Measurements from ENCODE around the gene SHLD1.
"Not testable (repeated sequence)": the region's sequence is repeated elsewhere in the genome, so short reads cannot be mapped to it uniquely, and the experiment has no call there.

Gene SHLD1

DNA sequence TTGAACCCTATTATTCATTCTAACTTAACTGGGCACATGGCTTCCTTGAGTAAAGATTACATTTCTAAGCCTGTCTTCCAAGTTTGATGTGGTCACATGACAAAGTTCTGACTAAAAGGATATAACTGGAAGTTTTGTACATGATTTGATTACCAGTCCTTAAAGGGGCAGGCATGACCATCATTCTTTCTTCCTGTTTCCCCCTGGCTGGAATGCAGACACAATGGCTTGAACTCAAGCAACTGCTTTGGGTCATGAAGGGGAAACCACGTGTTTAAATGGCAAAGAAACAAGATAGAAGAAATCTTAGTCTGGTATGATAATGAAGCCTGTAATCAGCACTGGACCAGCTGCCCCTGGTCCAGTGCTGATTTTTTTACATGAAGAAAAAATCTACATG is 15.6 kb upstream of the SHLD1 start:
- no peak overlapping the region for H3K4me3 ChIP-seq (IDR thresholded peaks at IDR 0.05; ENCODE audit: insufficient read depth, low read depth, low read length)
- no peak overlapping the region for H3K9ac ChIP-seq
- no peaks in the 10 kb centered on the region for H4K20me1 ChIP-seq (ENCODE audit: insufficient read depth)
- TF ChIP-seq, protein P1, sequence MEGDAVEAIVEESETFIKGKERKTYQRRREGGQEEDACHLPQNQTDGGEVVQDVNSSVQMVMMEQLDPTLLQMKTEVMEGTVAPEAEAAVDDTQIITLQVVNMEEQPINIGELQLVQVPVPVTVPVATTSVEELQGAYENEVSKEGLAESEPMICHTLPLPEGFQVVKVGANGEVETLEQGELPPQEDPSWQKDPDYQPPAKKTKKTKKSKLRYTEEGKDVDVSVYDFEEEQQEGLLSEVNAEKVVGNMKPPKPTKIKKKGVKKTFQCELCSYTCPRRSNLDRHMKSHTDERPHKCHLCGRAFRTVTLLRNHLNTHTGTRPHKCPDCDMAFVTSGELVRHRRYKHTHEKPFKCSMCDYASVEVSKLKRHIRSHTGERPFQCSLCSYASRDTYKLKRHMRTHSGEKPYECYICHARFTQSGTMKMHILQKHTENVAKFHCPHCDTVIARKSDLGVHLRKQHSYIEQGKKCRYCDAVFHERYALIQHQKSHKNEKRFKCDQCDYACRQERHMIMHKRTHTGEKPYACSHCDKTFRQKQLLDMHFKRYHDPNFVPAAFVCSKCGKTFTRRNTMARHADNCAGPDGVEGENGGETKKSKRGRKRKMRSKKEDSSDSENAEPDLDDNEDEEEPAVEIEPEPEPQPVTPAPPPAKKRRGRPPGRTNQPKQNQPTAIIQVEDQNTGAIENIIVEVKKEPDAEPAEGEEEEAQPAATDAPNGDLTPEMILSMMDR (conservative IDR thresholded peaks at IDR 0.05; ENCODE audit: low read depth, low read length), result no peak
- no peak overlapping the region for H3K4me2 ChIP-seq
- H3K4me1 ChIP-seq (ENCODE audit: low read depth, poor library complexity, severe bottlenecking), result no peaks in the 10 kb centered on the region
- H3K36me3 ChIP-seq (ENCODE audit: insufficient read depth), result no peaks in the 10 kb centered on the region
- H3K79me2 ChIP-seq (ENCODE audit: insufficient read depth, low read depth), result no peaks in the 10 kb centered on the region
- H3K27ac ChIP-seq, result no peak overlapping the region
- no peaks in the 10 kb centered on the region for H3K27me3 ChIP-seq (ENCODE audit: insufficient read depth, low read depth)
- H2AFZ ChIP-seq (ENCODE audit: low read depth), result no peak overlapping the region

DNA sequence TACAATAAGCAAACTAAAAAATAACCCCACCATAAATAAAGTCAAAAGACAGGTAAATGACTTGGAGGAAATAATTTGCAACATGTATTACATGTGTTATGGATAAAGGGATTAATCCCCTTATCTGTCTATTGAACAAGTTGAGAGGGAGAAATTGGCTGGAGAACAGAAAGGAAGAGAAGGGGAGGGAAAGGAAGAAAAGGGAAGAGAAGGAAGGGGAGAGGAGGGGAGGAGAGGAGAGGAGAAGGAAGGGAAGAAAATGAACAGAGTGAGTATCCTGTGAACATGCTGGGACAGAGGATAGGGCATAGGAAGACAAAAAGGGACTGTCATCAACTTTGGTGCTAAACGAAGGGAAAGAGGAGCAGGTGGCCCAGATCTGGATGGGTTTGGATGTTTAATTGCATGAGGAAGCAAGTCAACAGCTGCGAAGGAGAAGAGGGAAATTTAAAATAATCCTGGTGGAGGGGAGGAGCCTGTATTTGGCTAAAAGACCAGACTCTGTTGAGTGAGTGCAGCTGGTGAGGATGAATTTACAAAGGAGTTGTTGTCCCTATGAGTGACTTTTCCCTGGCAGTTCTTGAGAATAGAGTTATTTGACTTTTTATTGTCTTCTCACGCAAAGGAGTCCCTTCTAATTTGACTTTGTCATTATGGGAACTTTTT is 14.2 kb upstream of the SHLD1 start:
- Histone ChIP-seq H3K4me3 (IDR thresholded peaks at IDR 0.05; ENCODE audit: insufficient read depth, low read depth, low read length) (no peak overlapping the region), H2AFZ (ENCODE audit: low read depth) (no peak overlapping the region)
- TF ChIP-seq, protein P1 (conservative IDR thresholded peaks at IDR 0.05; ENCODE audit: low read depth, low read length), result no peak

DNA sequence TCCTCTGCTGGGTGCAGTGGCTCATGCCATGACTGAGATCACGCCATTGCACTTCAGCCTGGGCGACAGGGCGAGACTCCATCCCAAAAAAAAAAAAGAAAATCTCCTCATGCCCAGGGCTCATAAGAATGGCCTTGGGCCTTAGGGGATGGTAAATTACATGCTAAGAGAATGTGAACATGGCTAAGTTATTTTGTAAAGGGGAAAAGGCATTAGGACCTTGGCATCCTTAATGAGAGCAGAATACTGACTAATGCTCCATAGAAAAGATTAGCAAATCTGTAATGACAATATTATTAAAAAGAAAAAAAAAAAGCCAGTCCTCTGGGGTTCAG is 12.6 kb upstream of the SHLD1 start:
- no peaks in the 10 kb centered on the region for H3K36me3 ChIP-seq (ENCODE audit: insufficient read depth)
- H4K20me1 ChIP-seq (ENCODE audit: insufficient read depth), result no peaks in the 10 kb centered on the region
- no peak overlapping the region for H3K27ac ChIP-seq
- H3K4me2 ChIP-seq, result no peak overlapping the region
- no peak overlapping the region for H2AFZ ChIP-seq (ENCODE audit: low read depth)
- H3K4me1 ChIP-seq (ENCODE audit: low read depth, poor library complexity, severe bottlenecking), result no peaks in the 10 kb centered on the region
- H3K79me2 ChIP-seq (ENCODE audit: insufficient read depth, low read depth), result no peaks in the 10 kb centered on the region
- no peak overlapping the region for H3K9ac ChIP-seq
- H3K4me3 ChIP-seq (IDR thresholded peaks at IDR 0.05; ENCODE audit: insufficient read depth, low read depth, low read length), result no peak overlapping the region
- H3K27me3 ChIP-seq (ENCODE audit: insufficient read depth, low read depth), result no peaks in the 10 kb centered on the region
- TF ChIP-seq, protein P1 (conservative IDR thresholded peaks at IDR 0.05; ENCODE audit: low read depth, low read length), result no peak

More for the DNA sequence above, 14.2 kb upstream of the SHLD1 start:
- Histone ChIP-seq H3K4me2 (no peak overlapping the region), H3K36me3 (ENCODE audit: insufficient read depth) (no peaks in the 10 kb centered on the region), H3K79me2 (ENCODE audit: insufficient read depth, low read depth) (no peaks in the 10 kb centered on the region), H3K27me3 (ENCODE audit: insufficient read depth, low read depth) (no peaks in the 10 kb centered on the region), H3K27ac (no peak overlapping the region), H4K20me1 (ENCODE audit: insufficient read depth) (no peaks in the 10 kb centered on the region), H3K4me1 (ENCODE audit: low read depth, poor library complexity, severe bottlenecking) (no peaks in the 10 kb centered on the region), H3K9ac (no peak overlapping the region)

DNA sequence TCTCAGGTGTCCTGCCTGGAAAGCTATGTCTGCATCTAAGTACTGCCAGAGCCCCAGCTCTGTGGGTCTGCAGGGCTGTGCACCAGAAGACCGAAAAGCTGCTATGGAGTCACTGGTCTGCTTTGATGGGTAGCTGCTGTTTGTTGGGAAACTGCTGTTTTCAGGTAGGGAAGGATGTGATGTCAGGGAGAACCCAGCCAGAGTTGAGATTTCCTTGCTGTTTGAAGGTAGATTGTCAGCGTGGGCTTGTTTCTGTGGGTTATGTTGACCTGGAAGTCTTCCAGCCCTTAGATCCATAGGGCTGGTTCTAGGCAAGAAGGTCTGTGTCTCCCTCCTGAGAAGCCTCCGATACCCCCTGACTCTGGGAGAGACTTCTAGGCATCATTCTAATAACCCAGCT is 12.2 kb upstream of the SHLD1 start:
- TF ChIP-seq, protein P1 (conservative IDR thresholded peaks at IDR 0.05; ENCODE audit: low read depth, low read length), result no peak
- no peaks in the 10 kb centered on the region for H4K20me1 ChIP-seq (ENCODE audit: insufficient read depth)
- no peak overlapping the region for H2AFZ ChIP-seq (ENCODE audit: low read depth)
- H3K36me3 ChIP-seq (ENCODE audit: insufficient read depth), result no peaks in the 10 kb centered on the region
- no peaks in the 10 kb centered on the region for H3K27me3 ChIP-seq (ENCODE audit: insufficient read depth, low read depth)
- no peaks in the 10 kb centered on the region for H3K79me2 ChIP-seq (ENCODE audit: insufficient read depth, low read depth)
- no peak overlapping the region for H3K9ac ChIP-seq
- H3K27ac ChIP-seq, result no peak overlapping the region
- no peak overlapping the region for H3K4me2 ChIP-seq
- H3K4me3 ChIP-seq (IDR thresholded peaks at IDR 0.05; ENCODE audit: insufficient read depth, low read depth, low read length), result no peak overlapping the region
- no peaks in the 10 kb centered on the region for H3K4me1 ChIP-seq (ENCODE audit: low read depth, poor library complexity, severe bottlenecking)

DNA sequence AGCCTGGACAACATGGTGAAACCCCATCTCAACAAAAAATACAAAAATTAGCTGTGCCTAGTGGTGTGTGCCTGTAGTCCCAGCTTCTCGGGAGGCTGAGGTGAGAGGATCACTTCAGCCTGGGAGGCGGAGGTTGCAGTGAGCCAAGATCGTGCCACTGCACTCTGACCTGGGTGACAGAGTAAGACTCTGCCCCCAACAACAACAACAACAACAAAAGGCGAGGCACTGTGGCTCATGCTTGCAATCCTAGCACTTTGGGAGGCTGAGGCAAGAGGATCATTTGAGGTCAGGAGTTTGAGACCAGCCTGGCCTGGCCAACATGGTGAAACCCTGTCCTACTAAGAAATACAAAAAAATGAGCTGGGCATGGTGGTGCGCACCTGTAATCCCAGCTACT is 9.6 kb upstream of the SHLD1 start:
- H2AFZ ChIP-seq (ENCODE audit: low read depth); H3K9ac ChIP-seq; H3K27me3 ChIP-seq (ENCODE audit: insufficient read depth, low read depth); H3K4me2 ChIP-seq; H4K20me1 ChIP-seq (ENCODE audit: insufficient read depth); H3K27ac ChIP-seq; H3K4me1 ChIP-seq (ENCODE audit: low read depth, poor library complexity, severe bottlenecking); H3K36me3 ChIP-seq (ENCODE audit: insufficient read depth); H3K4me3 ChIP-seq (IDR thresholded peaks at IDR 0.05; ENCODE audit: insufficient read depth, low read depth, low read length); H3K79me2 ChIP-seq (ENCODE audit: insufficient read depth, low read depth): not testable (repeated sequence)

Measured in KMS-11 (cell line).